SK-N-SH treated with all-trans-retinoic acid at 6 μM for 48 hours (cell line): ENCODE measurements around the gene MAP3K10.

Experiments used
- PATZ1 ChIP-seq: fragments of 250-450 bp; sonication (Bioruptor Pico); IDR thresholded peaks from 2 replicates; pipeline ENCODE4 v1.8.0; 2020; ENCODE audit warnings: mild to moderate bottlenecking, moderate library complexity, borderline replicate concordance
- POU6F1 ChIP-seq: fragments of 250-450 bp; sonication (Bioruptor Pico); IDR thresholded peaks from 2 replicates; pipeline ENCODE4 v1.8.0; 2021; ENCODE audit warnings: low read depth, mild to moderate bottlenecking, moderate library complexity, borderline replicate concordance
- RARB ChIP-seq: fragments of 250-450 bp; sonication (Bioruptor Pico); IDR thresholded peaks from 2 replicates; pipeline ENCODE4 v1.8.0; 2021; ENCODE audit warnings: mild to moderate bottlenecking, moderate library complexity
- ZNF565 ChIP-seq: fragments of 450-650 bp; formaldehyde crosslinking; conservative IDR thresholded peaks from 2 replicates; pipeline ENCODE4 v1.5.0; 2020; ENCODE audit warnings: low read depth, mild to moderate bottlenecking, moderate library complexity

- no peak for TF ChIP-seq ZNF565 (CRISPR knock-in tag)
- TF ChIP-seq RARB, result no peak
- TF ChIP-seq POU6F1, result no peak
- TF ChIP-seq PATZ1 (CRISPR knock-in tag), result no peak
Measured at GRCh38 chr19:40184273-40184672, 7.0 kb upstream of the MAP3K10 start.
